Activated T-helper 1 cell treated with Interleukin-2 at 50 U/mL for 16 hours (primary cell): ENCODE measurements around the gene TOGARAM2.

Experiments used
- DNase-seq: peaks from one replicate; pipeline ENCODE4 v3.0.0-alpha.2; 2020; ENCODE audit warnings: low read depth

The TOGARAM2 gene

GRCh38 chr2:28981016-28981441 is at the start of gene TOGARAM2:
TOGARAM2 (plus strand) TSS chr2:28981298; CDS start chr2:28994835, 13,537 bp downstream.
- no peak for DNase-seq

DNA sequence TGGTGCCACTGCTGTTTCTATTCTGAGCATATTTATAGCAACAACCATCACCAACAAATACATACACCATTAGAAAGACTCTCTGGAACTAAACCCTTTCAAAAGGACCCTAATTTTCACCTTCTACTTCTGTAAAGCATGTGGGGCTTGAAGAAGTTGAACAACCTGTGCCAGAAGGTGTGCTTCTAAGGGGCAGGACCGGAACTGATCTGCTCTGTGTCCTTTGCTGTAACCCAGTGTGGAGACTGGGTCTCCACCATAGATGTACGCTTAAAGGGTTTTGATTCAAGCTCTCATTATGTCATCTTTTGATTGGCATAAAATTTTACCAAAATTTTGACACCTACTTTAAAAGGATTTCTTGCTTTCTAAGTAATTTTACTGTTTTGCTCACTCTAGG is 46.3 kb upstream of the TOGARAM2 start:
- DNase-seq: no peak

DNA sequence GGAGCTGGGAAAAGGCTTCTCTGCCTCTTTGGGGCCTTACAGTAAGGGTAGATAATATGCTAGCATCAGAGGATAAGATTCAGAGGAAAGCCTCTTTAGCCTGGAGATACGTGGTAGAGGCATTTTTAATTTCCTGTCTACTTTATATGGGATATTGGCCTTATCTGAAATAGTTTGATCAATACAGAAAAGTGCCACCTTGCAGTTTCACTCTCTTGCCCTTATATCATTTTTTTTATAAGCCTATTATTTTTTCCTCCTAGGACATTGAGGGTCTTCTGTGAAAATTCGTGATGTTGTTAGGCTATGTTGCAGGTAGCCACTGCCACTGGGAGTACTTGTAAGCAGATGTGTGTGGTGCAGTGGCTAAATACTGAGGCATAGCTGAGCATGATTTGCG is 40.1 kb upstream of the TOGARAM2 start:
- DNase-seq: no peak

DNA sequence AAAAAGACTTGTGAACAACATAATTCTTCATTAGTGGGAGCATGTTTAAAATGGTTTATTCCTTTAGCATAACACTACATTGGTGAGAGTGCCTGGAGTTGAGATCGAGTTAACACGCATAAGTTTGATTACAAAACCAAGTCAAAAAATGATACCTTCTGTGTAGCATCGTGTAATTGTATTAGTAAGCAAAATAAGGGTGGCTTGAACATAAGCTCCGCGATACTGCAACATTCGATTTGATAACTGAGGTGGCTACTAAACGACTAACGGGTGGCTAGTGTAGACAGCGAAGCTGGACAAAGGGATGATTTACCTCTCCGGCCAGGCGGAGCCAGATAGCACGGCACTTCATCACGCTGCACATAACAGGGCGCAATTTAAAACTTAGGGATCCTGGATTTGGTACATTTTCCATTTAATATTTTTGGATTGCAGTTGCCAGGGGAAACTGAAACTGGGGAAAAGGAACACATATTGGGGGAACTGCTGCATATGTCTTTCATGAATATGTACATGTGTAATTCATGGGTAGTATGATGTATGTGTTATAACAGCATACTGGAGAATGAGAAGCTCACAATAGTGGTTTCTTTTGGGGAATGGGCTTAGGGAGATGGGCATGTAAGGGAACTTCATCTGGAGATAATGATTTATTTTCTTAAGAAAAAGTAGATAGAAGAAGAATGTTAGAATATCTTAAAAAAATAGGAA is 36.4 kb upstream of the TOGARAM2 start:
- no peak for DNase-seq

DNA sequence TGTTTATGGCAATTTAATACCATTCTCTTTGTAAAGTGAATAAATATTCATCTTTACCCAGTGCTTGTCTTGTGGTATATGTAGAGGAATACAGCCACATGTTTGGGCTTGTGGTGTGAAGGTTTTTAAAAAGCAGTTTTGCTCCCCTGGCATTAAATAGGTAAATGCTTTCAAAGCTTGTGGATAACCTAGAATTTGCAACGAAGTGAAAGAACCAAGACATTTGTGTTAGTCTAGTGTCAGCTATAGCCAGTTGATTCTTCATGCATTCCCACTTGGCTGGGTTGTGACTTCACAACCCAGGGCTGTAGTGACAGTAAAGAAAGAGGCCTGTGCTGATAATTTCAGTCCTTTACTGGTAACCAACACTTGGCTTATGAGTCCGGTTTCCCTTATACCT is 32.9 kb upstream of the TOGARAM2 start:
- no peak for DNase-seq

- no peak for DNase-seq
These were observed 31.9 kb upstream of the TOGARAM2 start for GRCh38 chr2:28949190-28949589.

DNA sequence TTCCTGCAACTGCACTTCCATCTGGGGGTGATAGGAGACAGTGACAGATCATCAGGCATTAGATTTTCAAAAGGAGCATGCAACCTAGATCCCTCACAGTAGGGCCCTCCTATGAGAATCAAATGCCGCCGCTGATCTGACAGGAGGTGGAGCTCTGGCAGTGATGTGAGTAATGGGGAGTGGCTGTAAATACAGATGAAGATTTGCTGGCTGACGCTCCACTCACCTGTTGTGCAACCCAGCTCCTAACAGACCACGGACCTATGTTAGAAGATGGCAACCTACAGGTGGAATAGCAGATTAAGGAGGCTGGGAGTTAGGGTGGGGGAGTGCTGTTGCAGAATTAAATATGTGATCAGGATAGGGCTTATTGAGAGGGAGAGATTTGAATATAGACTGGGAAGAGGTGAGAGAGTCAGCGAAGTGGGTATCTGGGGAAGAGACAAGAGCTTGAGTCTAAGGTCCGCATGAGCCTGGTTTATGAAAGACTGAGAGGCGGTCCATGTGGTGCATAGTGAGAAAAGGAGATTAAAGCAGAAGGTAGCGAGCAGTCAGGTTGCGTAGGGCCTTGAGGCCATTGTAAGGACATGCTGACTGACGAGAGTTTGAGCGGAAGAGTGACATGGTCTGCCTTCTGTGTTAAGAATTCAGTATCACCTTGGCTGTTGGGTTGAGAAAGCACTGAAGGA is 31.3 kb upstream of the TOGARAM2 start:
- no peak for DNase-seq

DNA sequence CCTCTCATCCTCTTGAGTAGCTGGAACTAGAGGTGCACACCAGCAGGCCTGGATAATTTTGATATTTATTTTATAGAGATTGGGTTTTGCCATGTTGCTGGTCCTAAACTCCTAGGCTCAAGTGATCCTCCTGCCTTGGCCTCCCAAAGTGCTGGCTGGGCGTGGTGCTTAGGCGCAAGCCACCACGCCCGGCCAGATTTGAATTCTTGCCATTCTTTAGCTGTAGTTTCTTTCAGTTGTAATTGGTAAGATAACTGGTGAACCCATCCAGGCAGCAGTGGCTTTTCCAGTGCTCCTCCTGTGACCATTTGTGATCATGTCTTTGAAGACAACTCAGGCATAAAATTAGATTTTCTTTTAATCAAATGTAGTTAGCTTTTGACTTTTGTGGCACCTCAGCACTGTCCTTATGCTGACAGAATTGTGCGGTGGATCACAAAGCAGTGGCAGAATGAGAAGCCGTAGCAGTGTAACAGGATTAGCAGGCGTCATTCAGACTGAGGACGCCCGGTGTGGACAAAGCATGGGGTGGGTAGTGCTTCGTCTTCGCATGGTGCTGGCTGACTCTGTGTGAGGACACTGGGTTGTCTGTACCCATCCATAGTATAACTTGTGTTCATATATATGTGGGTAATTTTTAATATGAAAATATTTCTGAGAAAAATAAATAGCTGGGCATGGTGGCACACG is 30.0 kb upstream of the TOGARAM2 start:
- DNase-seq: no peak

DNA sequence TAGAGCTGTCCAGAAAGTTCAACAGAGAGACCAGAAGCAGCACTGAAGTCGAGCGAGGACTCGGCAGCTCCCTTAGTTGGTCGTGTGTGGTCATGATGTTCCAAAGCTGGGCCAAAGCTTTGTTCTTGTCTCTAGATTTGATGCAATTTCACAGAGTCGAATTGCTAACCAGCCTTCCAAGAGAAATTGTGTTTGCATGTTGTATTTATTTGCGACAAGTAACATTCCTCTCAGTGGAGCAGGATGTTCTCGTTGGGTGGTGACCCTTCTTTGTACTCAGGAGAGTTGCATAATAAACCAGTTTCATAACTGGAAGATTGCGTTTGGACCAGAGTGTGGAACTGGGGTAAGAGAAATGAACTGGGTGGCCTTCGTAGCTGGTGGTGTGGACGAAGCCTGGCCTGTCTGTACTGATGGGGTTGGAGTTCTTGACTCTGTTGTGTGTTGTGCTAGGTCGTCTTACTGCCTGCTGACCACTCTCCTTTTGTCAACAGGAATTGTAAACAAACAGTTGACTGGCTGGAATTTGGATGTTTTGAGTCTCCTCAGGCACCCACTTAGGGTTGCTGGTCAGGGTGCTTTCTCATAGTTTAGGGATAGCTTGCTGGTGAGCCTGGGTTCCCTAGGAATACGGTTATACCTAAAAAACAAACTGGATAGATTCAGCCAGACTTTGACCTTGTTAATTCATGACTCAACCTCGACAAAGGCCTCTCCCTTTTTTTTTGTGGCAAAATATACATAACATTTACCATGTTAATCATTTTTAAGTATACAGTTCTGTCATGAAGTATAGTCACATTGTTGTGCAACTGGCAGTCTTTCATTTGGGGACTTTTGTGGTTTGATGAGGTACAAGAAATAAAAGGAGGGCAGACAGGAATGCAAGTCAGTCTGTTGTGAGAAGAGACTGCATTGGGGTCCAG is 28.9 kb upstream of the TOGARAM2 start:
- DNase-seq: no peak

- no peak for DNase-seq
These were observed 28.3 kb upstream of the TOGARAM2 start for GRCh38 chr2:28952836-28953211.

DNA sequence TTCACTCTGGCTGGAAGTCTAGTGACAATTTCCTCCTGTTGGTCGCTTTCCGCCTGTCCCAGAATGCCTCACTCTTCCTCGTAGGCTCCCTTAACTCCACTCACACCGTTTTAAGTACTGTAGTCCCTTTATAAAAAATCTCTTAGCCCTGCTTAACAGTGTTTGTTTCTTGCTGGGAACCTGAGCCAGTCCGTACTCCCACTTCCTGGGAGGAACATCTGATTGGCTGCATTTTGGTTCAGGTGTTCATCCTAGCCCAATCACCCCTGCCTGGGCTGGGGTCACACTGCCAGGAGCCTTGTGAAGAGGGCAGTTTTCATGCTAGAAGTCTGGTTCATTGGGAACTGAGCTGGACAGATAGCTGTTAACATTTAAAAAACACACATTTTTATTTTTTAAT is 25.6 kb upstream of the TOGARAM2 start:
- DNase-seq: no peak

DNA sequence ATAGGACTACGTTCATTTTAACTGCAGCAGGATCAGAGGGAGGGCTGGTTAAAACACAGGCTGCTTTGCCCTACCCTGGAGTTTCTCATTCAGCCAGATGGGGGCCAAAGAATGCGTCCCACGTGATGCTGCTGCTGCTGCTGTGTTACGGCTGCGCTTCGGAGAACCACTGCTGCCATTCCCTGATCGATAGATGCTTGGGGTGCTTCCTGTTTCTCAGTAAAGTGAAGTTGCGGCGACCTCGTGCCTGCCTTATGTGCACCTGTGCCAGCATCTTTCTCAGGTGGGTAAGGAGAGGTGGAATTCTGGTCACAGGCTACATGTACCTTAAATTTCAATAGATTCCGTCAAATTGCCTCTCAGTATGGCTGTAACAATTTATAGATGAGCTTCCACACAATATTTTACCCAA is 24.7 kb upstream of the TOGARAM2 start:
- DNase-seq: peak; percentile 27

GRCh38 chr2:28956890-28957289 is 24.2 kb upstream of the TOGARAM2 start:
- DNase-seq: no peak

DNA sequence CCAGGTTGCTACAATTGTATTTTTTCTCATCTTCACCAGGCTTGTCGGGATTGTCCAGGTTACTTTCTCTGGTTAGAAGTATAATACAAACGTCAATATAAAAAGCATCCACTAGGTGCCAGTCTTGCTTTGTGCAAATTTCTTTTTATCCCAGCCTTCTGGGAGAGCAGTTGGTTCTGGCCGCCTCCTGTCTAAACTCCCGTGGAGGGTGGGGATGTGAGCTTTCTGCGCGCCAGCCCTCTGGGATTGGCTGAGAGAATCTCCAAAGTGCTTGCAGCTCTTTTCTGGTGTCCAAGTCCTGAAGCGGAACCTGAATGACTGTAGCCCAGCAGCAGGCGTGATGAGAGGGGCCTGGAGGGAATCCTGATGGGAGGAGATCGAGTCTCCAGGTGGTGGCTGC is 22.4 kb upstream of the TOGARAM2 start:
- DNase-seq: no peak

DNA sequence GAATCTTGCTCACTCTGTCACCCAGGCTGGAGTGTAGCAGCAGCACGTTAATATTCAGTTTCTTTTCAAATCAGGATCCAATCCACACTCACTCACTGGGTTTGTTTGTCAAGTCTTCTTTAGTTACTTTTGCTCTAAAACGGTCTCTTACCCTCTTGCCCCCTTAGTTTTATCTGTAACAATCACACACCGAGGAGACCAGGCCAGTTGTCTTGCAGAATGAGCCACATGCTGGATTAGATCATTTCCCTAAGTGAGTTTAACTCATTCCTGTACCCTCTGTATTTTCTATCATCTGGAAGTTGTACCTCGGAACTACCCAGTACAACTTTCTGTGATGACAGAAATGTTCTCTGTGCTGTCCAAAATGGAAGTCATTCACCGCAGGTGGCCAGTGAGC is 20.7 kb upstream of the TOGARAM2 start:
- DNase-seq: no peak

DNA sequence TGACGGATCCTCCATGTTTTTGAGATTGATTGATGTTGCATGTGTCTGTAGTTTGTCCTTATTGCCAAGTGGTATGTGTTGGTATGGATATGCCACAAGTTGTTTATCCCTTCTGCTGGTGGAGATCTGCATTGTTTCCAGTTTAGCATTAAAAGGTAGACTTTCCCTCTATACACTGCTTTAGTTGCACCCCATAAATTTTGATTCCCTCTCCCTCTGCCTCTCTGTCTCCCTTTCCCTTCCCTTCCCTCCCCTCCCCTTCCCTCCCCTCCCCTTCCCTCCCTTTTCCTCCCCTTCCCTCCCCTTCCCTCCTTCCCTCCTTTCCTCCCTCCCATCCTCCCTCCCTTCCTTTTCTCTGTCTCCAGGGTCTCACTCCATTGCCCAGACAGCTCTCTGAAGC is 18.6 kb upstream of the TOGARAM2 start:
- no peak for DNase-seq

GRCh38 chr2:28970464-28971160 is 10.5 kb upstream of the TOGARAM2 start:
- no peak for DNase-seq

DNA sequence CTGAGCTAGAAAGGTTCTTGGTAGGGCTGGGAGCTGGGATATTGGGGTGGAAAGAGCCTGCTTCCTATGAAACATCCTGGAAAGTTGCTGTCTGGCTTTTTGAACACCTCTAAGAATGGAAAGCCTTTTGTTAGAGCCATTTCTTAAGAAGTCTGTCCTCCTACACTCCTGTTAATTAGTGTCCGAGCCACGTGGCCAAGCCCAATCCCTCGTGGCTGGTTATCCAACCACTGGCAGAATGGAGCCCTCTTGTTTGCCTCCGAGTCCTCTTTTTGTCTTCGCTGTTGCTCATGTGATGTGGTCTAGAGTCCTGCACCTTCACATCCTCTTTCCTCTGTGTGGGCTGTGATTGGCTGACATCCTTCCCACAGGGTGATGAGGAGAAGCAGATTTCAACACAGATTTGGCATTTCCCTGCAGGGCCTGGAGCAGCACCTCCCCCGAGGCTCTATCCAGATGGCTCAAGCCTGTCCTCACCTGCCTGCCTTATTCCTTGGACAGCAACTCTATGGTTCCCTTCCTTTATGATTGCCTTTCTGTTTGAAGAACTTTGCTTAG is 8.2 kb upstream of the TOGARAM2 start:
- no peak for DNase-seq

DNA sequence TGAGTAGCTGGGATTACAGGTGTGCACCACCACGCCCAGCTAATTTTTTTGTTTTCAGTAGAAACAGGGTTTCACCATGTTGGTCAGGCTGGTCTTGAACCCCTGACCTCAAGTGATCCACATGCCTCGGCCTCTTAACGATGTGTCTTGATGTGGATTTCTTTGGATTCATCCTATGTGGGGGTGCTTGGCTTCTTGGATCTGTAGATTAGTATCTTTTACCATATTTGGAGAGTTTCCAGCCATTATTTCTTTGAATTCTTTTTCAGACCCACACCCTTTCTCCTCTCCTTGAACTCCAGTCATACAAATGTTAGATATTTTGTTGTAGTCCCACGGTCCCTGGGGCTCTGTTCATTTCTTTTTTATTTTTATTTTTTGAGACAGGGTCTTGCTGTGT is 6.8 kb upstream of the TOGARAM2 start:
- no peak for DNase-seq

GRCh38 chr2:28975671-28976070 is 5.4 kb upstream of the TOGARAM2 start:
- no peak for DNase-seq

- DNase-seq: no peak
These were observed 4.5 kb upstream of the TOGARAM2 start for GRCh38 chr2:28976584-28976983.
